Gastroesophageal sphincter (tissue), 4 donors: ENCODE data around the gene ARX. TPM values are rescaled to one million over a fixed set of nuclear protein-coding genes. Genes with fewer than 3 reads are reported as not detected.

ENCODE experiments used
- ATAC-seq: fragments of 150-250 bp; one replicate; pipeline ENCODE4 v1.9.1; 2016; ENCODE audit warnings: mild to moderate bottlenecking, moderate library complexity
- H3K27ac ChIP-seq, 4 donors: fragments of 200-600 bp; sonication (generic) in 3 of 4; 1 replicate in 3 of 4; 2 replicates in 1 of 4; pipeline ENCODE4 v1.5.1; 2016 to 2019
- H3K27me3 ChIP-seq: fragments of 200-600 bp; sonication (generic); one replicate; pipeline ENCODE4 v1.5.1; 2019
- H3K36me3 ChIP-seq, 2 donors: fragments of 200-600 bp; sonication (generic); one replicate each; pipeline ENCODE4 v1.5.1; 2019; ENCODE audit warnings: control low read depth in 1 of 2
- H3K4me1 ChIP-seq, 3 donors: fragments of 200-600 bp; sonication (generic); 1 replicate in 2 of 3; 2 replicates in 1 of 3; pipeline ENCODE4 v1.5.1; 2016 to 2019; ENCODE audit warnings: control low read depth in 2 of 3
- H3K4me3 ChIP-seq, 2 donors: fragments of 200-600 bp; sonication (generic); one replicate each; pipeline ENCODE4 v1.5.1; 2019; ENCODE audit warnings: mild to moderate bottlenecking in 1 of 2, moderate library complexity in 1 of 2
- H3K9me3 ChIP-seq, 3 donors: fragments of 200-600 bp; sonication (generic); one replicate each; pipeline ENCODE4 v1.5.1; 2017 to 2019; ENCODE audit warnings: control low read depth in 2 of 3
- EP300 ChIP-seq: sonication (generic); formaldehyde crosslinking; IDR thresholded peaks from one replicate; pipeline ENCODE4 v1.6.1; 2017; ENCODE audit warnings: antibody characterized with exemption, mild to moderate bottlenecking
- POLR2A ChIP-seq, 2 donors: fragments of 450-650 bp; IDR thresholded peaks; one replicate each; pipeline ENCODE4 v1.6.1; 2017; ENCODE audit warnings: antibody characterized with exemption in 2 of 2, mild to moderate bottlenecking in 2 of 2, moderate library complexity in 1 of 2
- POLR2AphosphoS5 ChIP-seq: sonication (generic); formaldehyde crosslinking; IDR thresholded peaks from one replicate; pipeline ENCODE4 v1.6.1; 2017; ENCODE audit warnings: antibody characterized with exemption
- WGBS, 2 donors: methylation state at CpG; one replicate each; pipeline ENCODE4 v1.1.5; 2018; ENCODE audit warnings: low coverage in 1 of 2; 5-methylcytosine and 5-hydroxymethylcytosine counted together
- total RNA-seq, 4 donors: library from RNA; depleted of rRNA; stranded (reverse); fragments of >200 nt; gene quantifications; one replicate each; pipeline ENCODE4 v1.1.0, GENCODE V29; 2016
- TF ChIP-seq, protein P1 (sequence below), 4 experiments: fragments of 200-600 bp in 2 of 4; fragments of 450-650 bp in 2 of 4; sonication (generic) in 1 of 4; IDR thresholded peaks; one replicate each; pipeline ENCODE4 v1.5.1; 2017 to 2019; ENCODE audit warnings: antibody characterized with exemption in 4 of 4, mild to moderate bottlenecking in 2 of 4, moderate library complexity in 2 of 4

Gene ARX
- total RNA-seq, 4 donors from 2014 or later, result not detected

DNA sequence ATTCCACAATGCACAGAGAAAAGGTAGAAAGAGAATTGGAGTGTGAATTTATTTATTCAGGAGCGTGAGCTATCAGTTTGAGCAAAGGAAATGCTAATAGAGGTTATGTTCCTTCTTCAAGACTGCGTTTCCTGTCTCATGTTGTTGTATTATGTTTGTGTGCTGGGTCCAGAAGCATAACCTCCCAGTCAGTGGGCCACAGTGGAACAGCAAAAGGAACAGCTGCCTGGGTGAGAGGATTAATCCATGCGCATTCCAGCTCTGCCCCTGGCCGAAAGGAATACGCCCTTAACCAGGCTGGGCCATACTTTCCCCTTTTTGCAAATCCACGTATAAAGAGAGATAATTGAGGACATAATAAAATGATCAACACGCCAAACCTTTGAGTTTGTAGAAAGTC is 32.4 kb upstream of the ARX start:
- ATAC-seq, result no peak
- no peak overlapping the region for H3K4me3 ChIP-seq
- no peaks in the 10 kb centered on the region for H3K36me3 ChIP-seq
- TF ChIP-seq POLR2AphosphoS5 (no peak), EP300 (no peak), POLR2A (IDR thresholded peaks at IDR 0.05) (no peak)
- TF ChIP-seq, protein P1, sequence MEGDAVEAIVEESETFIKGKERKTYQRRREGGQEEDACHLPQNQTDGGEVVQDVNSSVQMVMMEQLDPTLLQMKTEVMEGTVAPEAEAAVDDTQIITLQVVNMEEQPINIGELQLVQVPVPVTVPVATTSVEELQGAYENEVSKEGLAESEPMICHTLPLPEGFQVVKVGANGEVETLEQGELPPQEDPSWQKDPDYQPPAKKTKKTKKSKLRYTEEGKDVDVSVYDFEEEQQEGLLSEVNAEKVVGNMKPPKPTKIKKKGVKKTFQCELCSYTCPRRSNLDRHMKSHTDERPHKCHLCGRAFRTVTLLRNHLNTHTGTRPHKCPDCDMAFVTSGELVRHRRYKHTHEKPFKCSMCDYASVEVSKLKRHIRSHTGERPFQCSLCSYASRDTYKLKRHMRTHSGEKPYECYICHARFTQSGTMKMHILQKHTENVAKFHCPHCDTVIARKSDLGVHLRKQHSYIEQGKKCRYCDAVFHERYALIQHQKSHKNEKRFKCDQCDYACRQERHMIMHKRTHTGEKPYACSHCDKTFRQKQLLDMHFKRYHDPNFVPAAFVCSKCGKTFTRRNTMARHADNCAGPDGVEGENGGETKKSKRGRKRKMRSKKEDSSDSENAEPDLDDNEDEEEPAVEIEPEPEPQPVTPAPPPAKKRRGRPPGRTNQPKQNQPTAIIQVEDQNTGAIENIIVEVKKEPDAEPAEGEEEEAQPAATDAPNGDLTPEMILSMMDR (IDR thresholded peaks at IDR 0.05), result no peak
- H3K27me3 ChIP-seq, result no peaks in the 10 kb centered on the region
- 28 to 64% methylated on average over 2 to 4 of the region's 7 CpGs for WGBS, 2 donors
- no peak overlapping the region for H3K27ac ChIP-seq
- no peaks in the 10 kb centered on the region for H3K4me1 ChIP-seq
- no peaks in the 10 kb centered on the region for H3K9me3 ChIP-seq

DNA sequence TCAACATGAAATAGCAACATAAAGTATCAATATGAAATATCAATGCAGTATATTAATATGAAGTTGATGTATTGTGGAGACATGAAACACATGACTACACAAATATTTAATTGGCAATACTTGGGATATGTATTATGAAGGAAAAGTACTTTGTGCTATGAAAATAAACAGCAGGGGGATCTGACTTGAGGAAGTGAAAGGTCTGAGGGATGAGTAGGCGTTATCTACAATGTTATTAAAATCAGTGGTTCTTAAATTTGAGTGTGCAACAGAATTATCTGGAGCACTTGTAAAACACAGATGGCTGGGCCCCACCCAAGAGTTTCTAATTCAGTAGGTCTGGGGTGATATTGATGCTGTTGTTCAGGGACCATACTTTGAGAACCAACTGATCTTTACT is 27.4 kb upstream of the ARX start:
- Histone ChIP-seq H3K4me1 (no peaks in the 10 kb centered on the region), H3K27ac (no peak overlapping the region), H3K9me3 (no peaks in the 10 kb centered on the region), H3K36me3 (no peaks in the 10 kb centered on the region), H3K4me3 (no peak overlapping the region), H3K27me3 (no peaks in the 10 kb centered on the region)
- 50 to 64% methylated on average over 1 of the region's 1 CpG for WGBS, 2 donors
- ATAC-seq, result no peak
- TF ChIP-seq, protein P1 (IDR thresholded peaks at IDR 0.05), result no peak
- TF ChIP-seq POLR2A (IDR thresholded peaks at IDR 0.05), result no peak
- no peak for TF ChIP-seq POLR2AphosphoS5
- no peak for TF ChIP-seq EP300

DNA sequence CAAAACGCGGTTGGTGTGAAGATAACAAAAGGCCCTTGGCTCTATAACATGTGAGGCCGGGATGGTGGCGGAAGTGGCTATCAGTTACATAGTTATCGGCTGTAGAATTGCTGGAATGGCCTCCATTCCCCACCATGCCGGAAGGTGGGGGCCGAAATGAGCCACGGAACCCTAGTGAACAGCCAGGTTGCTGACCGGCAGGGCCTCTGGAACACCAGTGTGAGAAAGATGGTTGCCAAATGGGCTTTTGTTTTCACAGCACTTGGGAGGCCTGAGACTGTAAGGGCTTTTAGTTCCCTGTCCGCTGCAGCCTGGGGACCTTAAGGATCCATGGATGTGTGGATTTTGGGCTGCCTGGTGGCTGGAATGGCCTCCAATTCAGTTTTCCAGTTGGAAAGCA is 23.3 kb upstream of the ARX start:
- 70% methylated on average over 3 of the region's 10 CpGs; no CpG with 5 or more reads in 1 of the 2 donors for WGBS, 2 donors

DNA sequence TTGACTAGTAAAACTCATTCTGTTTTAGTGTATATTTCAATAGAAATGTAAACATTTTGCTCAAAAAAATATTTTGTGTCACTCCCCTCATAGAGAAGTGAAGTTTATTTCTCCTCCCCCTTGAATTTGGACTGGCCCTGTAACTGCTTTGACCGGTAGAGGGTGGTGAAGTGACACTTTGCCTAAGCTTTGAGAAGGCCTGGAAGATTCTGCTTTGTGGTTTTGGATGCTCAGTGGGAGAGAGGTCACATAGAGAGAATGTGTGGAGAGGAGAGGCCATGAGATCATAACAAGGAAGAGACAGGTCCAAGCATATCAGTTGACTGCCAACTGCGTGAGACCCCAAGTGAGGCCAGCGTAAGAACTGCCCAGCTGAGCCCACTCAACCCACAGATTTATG is 19.1 kb upstream of the ARX start:
- 73% methylated on average over 3 of the region's 3 CpGs; no CpG with 5 or more reads in 1 of the 2 donors for WGBS, 2 donors
- Histone ChIP-seq H3K4me1 (no peaks in the 10 kb centered on the region), H3K36me3 (no peaks in the 10 kb centered on the region), H3K9me3 (no peaks in the 10 kb centered on the region), H3K27ac (no peak overlapping the region), H3K27me3 (no peaks in the 10 kb centered on the region), H3K4me3 (no peak overlapping the region)
- no peak for ATAC-seq
- TF ChIP-seq EP300 (no peak), POLR2AphosphoS5 (no peak), POLR2A (IDR thresholded peaks at IDR 0.05) (no peak)
- TF ChIP-seq, protein P1 (IDR thresholded peaks at IDR 0.05), result no peak

More for the DNA sequence above, 23.3 kb upstream of the ARX start:
- H3K27me3 ChIP-seq, result no peaks in the 10 kb centered on the region
- no peak overlapping the region for H3K27ac ChIP-seq
- H3K4me1 ChIP-seq, result no peaks in the 10 kb centered on the region
- no peak for ATAC-seq
- TF ChIP-seq POLR2A (IDR thresholded peaks at IDR 0.05) (no peak), EP300 (no peak), POLR2AphosphoS5 (no peak)
- TF ChIP-seq, protein P1 (IDR thresholded peaks at IDR 0.05), result no peak
- H3K36me3 ChIP-seq, result no peaks in the 10 kb centered on the region
- H3K9me3 ChIP-seq, result no peaks in the 10 kb centered on the region
- H3K4me3 ChIP-seq, result no peak overlapping the region

DNA sequence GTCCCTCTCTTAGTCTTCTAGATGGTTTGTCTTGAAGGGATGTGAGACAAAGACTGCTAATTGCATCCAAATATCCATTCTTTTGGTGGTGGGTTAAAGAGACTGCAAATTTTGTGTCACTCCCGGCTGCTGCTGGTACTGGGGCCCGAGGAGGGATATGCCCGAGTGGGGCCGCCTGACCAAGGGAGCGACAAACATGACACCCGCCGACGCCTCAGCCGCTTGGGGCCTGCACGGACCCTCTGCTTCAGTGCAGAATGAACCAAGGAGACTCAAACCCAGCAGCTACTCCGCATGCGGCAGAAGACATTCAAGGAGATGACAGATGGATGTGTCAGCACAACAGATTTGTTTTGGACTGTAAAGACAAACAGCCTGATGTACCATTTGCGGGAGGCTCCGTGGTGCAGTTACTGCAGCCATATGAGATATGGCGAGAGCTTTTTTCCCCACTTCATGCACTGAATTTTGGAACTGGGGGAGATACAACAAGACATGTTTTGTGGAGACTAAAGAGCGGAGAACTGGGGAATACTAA is 13.6 kb upstream of the ARX start:
- Histone ChIP-seq H3K36me3 (no peaks in the 10 kb centered on the region), H3K27me3 (peaks cover 8% of the 10 kb centered on the region), H3K4me1 (no peaks in the 10 kb centered on the region), H3K27ac (no peak overlapping the region), H3K9me3 (no peaks in the 10 kb centered on the region), H3K4me3 (no peak overlapping the region)
- ATAC-seq, result no peak
- 83 to 100% methylated on average over 1 to 5 of the region's 16 CpGs for WGBS, 2 donors
- TF ChIP-seq, protein P1 (IDR thresholded peaks at IDR 0.05), result no peak
- TF ChIP-seq EP300 (no peak), POLR2AphosphoS5 (no peak), POLR2A (IDR thresholded peaks at IDR 0.05) (no peak)
